CD1c-positive myeloid dendritic cell (primary cell): ENCODE measurements around the gene MARCHF5.
"Not testable (repeated sequence)": the region's sequence is repeated elsewhere in the genome, so short reads cannot be mapped to it uniquely, and the experiment has no call there.

Experiments
- DNase-seq: peaks from one replicate; pipeline ENCODE4 v3.0.0-alpha.2; 2016; ENCODE audit errors: extremely low spot score

The MARCHF5 gene

DNA sequence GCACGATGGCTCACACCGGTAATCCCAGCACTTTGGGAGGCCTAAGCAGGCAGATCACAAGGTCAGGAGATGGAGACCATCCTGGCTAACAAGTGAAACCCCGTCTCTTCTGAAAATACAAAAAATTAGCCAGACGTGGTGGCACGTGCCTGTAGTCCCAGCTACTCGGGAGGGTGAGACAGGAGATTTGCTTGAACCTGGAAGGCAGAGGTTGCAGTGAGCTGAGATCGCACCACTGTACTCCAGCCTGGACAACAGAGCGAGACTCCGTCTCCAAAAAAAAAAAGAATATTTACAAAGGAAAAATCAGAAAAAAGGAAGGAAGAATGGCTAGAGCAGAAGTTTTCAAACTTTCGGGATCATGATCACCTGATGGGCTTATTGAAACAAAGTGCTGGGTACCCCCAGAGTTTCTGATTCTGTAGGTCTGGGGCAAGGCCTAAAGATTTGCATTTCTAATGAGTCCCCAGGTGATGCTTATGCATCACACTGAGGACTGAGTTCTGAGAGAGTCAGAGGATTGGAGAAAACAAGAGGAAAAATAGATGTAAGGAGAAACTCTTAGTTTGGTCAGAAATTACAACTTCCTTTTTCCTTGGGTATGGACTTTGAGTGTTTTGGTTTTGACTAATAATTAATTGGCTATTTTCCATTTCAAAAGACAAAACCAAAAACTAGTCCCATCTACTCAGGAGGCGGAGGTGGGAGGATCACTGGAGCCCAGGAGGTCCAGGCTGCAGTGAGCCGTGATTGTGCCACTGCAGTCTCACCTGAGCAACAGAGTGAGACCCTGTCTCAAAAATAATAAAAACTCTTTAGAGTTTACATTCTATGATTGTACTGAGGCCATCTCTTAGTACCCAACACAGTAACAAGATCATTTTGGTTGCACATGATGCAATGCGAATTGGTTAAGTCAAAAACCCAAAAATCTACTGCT lies 14.4 kb downstream of the MARCHF5 start:
- DNase-seq: no peak

DNA sequence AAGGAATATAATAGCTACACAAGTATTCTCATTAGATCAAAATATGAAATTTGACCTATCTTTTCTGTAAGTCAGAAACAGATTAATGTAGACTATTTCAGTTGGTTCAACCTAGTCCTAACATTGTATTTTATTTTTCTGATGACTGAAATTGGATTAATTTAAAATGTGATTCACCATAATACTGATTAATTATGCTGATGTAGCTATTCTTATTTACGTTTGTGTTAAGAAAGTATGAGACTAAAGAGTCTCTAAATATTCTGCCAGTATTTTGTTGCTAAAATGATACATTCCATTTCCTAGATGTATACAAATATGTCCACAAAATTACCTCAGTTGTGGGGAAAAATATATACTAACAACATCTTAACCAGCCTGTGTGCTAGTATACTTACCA lies 18.3 kb downstream of the MARCHF5 start:
- no peak for DNase-seq

DNA sequence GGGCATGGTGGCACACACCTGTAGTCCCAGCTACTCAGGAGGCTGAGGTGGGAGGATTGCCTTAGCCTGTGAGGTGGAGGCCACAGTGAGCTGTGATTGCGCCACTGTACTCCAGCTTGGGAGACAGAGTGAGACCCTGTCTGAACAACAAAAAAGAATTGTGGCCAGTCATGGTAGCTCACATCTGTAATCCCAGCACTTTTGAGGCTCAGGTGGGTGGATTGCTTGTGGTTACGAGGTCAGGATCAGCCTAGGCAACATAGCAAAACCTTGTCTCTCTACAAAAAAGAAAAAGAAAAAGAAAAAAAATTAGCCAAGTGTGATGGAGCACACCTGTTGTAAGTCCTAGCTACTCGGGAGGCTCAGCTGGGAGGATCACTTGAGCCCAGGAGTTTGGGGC lies 22.8 kb downstream of the MARCHF5 start:
- no peak for DNase-seq

DNA sequence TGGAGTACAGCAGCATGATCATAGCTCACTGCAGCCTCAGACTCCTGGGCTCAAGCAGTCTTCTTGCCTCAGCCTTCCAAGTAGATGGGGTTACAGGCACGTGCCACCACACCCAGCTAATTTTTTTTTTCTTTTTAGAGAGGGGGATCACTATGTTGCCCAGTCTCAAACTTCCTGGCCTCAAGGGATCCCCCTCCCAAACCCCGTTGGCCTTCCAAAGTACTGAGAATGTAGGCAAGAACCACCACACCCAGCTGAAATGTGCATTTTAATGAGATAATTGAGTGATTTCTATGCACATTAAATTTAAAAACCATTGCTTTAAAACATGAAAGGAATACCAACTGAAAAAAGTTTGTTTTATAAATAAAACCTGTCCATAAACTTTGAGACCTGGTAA lies 25.6 kb downstream of the MARCHF5 start:
- DNase-seq: no peak

DNA sequence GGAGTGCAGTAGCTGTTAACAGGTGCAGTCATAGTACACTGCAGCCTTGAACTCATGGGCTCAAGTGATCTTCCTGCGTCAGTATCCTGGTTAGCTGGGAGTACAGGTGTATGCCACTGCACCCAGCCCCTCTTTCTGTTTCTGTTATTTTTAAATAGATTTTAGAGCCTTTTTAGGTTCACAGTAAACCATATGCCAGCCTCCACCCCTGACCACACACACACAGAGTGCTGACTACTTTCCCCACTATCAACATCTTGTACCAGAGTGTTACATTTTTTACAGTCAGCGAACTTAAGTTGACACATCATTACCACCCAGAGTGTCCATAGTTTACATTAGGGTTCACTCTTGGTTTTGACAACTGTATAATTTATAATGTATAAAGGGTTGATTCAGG lies 32.1 kb downstream of the MARCHF5 start:
- DNase-seq: no peak

DNA sequence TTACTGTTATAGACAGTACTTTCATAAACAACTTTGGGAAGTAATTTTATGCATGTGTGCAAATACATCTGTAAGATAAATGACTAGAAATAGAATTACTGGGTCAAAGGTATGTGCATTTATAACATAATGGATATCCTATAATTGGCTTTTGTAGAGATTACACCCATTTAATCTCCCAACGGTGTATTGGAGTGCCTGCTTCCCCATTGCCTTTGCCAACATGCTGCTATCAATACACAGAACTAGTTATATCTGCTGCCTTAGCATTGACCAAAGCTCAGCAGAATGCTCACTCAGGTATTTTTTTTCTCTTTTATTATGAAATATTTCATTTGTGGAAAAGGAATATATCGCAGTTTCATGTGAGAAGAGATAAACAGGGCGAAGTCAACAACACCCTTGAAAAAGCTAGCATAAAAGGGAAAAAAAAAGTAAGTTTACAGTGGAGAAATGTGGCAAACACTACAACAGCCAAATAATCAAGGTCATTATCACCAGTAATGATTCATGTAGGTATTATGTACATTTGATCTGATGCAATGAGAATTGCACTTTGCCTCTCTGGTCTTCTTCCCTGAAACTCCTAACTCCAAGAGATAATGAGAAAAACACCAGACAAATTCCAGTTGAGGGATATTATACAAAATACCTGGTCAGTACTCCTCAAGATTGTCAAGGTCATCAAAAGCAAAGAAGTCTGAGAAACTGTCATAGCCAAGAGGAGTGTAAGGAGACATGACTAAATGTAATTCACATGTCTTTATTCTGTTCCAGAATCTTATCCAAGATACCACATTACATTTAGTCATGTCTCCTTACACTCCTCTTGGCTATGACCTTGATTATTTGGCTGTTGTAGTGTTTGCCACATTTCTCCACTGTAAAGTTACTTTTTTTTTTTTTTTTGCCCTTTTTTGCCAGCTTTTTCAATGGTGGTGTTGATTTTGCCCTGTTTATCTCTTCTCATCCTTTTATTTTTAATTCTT lies 36.8 kb downstream of the MARCHF5 start:
- no peak for DNase-seq

DNA sequence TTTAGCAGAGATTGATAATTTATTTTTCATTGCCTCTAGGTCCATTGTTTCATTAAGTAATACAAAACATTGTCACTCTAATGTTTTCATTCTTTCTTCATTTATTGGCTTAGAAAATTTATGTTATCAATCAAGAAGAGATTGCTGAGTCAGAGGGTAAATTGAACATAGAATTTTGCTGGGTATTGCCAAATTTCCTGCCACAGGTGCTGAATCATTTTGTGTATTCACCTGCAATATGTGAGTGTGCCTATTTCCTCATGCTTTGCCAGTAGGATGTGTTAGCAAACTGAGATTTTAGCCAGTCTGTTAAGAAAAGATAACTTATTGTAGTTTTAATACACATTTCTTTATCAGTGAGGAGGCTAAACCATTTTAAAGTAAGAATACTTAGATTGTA lies 38.0 kb downstream of the MARCHF5 start:
- no peak for DNase-seq

DNA sequence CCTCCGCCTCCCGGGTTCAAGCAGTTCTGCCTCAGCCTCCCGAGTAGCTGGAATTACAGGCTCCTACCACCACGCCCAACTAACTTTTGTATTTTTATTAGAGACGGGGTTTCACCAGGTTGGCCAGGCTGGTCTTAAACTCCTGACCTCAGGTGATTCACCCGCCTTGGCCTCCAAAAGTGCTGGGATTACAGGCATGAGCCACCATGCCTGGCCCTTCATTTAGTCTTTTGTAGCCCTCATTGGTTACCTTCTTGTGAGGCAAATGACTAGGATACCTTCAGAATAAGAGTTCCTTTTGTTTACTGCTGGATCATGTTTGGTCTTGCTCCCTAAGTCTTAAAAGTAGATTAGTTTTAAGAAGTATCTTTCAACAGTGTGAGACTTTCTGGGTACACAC lies 39.0 kb downstream of the MARCHF5 start:
- DNase-seq: not testable (repeated sequence)

DNA sequence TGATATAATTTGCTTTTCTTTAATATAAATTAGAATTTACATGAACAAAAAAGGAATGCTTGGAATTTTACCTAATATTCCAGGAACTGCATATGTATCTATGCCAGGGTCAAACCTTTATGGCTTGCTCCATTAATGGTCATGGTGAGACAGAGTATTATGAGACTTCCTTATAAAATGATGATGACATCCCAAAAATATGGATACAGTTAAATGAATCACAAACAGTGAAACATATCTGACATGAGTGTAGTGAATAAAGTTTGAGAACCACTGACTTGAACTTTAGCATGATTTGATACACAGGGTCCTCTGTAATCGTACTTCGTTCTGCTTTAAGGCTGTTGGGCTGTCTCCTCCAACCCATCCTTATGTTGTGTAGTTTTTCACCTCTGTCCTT lies 51.8 kb downstream of the MARCHF5 start:
- DNase-seq: no peak

DNA sequence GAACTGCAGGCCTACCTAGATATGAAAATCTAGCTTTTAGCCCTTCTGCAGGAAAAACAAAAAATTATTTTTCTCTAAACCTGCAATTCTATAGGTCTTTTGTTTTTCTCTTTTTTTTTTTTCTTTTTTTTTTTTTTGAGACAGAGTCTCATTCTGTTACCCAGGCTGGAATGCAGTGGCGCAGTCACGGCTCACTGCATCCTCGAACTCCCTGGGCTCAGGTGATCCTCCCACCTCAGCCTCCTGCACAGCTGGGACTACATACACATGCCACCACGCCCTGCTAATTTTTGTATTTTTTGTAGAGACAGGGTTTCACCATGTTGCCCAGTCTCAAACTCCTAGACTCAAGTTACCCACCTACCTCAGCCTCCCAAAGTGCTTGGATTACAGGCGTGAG lies 54.6 kb downstream of the MARCHF5 start:
- DNase-seq: not testable (repeated sequence)

DNA sequence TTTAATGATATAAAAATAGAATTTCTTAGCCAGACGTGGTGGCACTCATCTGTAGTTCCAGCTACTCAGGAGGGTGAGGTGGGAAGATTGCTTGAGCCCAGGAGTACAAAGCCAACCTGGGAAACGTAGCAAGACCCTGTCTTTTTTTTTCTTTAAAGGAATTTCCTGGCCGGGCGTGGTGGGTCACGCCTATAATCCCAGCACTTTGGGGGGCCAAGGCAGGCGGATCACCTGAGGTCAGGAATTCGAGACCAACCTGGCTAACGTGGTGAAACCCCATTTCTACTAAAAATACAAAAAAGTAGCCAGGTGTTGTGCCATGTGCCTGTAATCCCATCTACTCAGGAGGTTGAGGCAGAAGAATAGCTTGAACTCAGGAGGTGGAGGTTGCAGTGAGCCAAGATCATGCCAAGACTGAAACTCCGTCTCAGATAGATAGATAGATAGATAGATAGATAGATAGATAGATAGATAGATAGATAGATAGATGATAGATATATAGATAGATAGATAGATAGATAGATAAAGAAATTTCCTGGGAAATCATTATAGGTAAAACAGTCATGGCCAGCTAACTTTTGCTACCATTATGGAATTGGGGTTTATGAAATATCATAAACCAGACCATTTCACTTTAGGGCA lies 56.2 kb downstream of the MARCHF5 start:
- DNase-seq: not testable (repeated sequence)

DNA sequence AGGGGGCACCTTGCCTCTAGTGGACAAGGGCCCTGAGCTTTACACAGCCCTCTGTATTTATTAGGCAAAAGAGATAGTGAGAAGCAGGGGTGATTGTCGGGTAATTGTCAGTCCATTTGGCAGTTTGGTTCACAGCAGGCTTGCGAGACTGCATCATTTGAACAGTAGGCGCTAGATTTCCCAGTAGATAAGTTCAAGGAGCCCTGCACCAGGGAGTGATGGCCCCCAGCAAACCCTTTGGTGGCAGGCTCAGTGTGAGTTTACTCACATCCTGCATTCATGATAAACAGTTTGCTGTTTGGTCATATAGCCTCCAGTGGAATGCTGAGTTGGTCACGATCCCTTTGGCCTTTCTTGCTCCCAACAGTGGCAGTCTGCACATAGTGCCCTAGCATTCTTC lies 59.4 kb downstream of the MARCHF5 start:
- DNase-seq: no peak

DNA sequence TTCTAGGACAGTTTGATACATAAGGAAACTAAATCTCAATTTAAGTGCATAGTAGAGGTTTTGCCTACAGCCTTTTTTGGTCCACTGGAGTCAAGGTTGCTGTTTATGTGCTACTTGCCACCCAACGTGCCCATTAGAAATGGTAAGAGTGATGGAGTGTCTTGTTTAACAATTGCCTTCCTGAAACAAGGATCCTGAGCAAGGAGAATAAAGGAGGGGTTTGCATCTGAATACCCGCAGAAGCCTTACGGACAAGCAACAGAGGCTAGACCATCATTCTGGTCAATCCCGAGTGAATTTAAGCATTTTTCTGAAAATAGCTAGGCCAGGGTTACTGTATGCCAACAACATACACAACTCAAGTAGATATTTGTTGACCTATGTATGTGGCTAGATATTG lies 63.6 kb downstream of the MARCHF5 start:
- no peak for DNase-seq

DNA sequence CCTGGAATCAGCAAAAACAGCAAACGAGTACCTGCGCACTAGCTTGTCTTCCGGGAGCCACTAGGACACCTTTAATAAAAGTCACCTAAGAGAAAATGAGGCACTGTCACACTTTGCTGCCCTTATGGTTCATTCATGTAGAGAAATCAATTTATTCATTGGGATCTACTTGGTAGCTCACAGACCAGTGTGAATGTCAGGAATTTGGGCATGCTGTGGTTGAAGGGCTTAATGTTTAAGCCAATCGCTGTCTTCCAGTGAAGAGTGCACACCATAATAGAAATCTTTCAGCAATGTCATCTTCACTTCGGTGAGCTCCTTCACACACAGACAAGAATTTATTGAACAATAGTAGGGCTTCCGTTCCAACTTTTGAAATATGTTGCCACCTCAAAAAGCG lies 65.1 kb downstream of the MARCHF5 start:
- no peak for DNase-seq

DNA sequence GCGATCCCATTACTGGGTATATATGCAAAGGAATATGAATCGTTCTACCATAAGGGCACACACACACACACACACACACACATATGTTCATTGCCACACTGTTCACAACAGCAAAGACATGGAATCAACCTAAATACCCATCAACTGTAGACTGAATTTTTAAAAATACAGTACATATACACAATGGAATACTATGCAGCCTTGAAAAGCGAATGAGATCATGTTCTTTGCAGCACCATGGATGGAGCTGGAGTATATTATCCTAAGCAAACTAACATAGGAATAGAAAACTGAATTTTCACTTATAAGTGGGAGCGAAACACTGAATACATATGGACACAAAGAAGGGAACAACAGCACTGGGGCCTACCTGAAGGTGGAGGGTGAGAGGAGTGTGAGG lies 72.5 kb downstream of the MARCHF5 start:
- DNase-seq: no peak

DNA sequence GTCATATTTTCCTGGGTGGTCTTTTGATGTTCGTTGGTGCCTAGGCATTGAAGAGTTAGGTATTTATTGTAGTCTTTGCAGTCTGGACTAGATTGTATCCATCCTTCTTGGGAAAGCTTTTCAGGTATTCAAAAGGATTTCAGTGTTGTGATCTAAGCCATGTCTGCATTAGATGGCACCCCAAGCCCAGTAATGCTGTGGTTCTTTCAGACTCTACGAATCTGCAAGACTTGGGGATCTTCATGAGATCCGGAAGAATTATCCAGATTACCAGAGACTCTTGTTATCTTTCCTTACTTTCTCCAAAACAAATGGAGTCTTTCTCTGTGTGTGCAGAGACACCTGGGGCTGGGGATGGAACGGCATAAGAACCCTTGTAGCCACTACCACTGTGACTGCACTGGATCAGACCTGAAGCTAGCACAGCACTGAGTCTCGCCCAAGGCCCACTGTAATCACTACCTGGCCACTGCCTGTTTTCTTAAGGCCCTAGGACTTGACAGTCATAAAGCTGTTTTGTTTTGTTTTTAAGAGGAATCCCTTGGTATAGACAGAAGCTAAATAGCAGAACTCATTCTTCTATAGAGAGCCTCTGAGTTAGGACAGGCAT lies 75.5 kb downstream of the MARCHF5 start:
- DNase-seq: no peak

DNA sequence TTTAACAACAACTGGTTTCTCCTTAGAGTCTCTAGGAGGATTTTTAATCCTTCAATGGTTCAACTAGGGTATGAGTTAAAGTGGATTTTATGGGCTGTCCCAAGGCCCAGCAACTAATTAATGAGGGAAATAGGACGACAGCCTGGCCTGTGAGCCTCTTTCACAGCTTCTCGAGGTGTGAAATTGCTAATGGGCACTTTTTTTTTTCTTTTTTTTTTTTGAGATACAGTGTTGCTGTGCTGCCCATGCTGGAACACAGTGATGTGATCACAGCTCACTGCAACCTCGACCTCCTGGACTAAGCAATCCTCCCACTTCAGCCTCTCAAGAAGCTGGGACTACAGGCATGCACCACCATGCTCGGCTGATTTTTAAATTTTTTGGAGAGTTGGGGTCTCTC lies 87.0 kb downstream of the MARCHF5 start:
- DNase-seq: no peak

DNA sequence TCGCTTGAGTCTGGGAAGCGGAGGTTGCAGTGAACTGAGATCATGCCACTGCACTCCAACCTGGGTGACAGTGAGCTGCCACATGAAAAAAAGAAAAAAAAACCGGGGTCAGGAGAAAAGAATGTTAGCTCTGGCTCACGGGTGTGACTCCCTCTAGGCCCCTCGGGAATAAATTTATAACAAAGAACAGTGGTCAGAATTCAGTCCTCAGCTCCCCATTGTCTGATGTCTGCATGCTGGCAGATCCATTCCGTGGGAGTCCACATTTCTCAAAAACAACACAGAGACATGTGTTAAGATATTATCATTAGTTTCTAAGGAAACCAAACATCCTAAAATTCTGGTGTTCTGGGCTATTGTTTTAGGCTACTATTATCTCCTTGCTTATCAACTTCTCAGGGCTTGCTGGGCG lies 90.6 kb downstream of the MARCHF5 start:
- no peak for DNase-seq

DNA sequence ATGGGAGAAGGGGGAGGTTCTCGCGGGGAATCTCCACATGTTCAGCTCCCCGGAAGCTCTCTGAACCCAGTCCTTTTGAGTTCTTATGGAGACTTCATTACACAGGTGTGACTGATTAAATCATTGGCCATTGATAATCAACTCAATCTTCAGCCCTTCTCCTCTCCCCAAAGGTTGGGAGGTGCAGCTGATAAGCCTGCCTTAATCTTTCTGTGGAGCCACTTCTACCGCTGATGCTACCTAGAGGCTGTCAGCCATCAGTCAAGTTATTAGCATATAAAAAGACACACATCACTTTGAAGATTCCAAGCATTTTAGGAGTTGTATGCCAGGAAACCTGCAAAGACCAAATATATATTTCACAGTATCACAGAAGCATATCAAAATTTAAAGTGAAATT lies 91.7 kb downstream of the MARCHF5 start:
- no peak for DNase-seq

DNA sequence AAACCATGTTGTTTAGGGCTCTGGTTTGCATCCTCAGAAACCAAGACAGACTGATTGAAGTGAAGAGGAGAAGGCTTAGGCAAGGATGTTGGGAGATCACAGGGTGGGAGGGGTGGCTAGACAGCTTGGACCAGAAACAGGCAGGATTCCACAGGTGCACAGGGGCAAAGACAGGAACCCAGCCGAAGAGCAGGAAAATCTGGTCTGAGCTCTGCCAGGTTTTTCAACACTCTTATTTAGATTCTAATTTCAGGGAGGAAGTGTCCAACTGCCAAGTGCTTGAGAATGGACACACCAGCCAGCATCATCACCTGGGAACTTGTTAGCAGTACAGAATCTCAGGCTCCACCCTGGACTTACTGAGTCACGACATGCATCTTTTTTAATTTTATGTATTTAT lies 93.8 kb downstream of the MARCHF5 start:
- DNase-seq: no peak

DNA sequence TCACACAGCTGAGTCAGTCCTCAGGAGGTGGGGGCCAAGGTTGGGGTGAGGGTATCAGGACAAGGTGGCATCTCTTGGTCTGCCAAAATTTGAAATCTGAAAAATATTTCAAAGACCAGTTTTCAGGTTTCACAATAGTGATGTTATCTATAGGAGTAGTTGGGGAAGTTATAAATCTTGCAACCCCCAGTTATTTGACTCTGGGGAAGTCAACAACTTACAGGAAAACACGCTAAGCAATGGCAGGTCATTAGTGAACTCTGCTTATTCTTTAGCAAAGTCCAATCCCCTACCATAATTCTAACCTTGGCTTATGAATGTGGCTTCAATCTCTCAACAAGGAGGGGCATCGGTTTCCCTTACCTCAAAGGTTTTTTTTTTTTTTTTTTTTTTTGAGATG lies 94.9 kb downstream of the MARCHF5 start:
- no peak for DNase-seq
